ENCODE results near the gene SAMD7.

- no peak for TF ChIP-seq CTCF (IDR thresholded peaks at IDR 0.05)
- TF ChIP-seq EZH2 (IDR thresholded peaks at IDR 0.05) = no peak
These were observed 44.0 kb downstream of the SAMD7 start for GRCh38 chr3:169955406-169955805.
